Endodermal cell (in vitro differentiated cells): Measurements from ENCODE around the gene A3GALT2. TPM values are rescaled to one million over a fixed set of nuclear protein-coding genes. Genes with fewer than 3 reads are reported as not detected.

ENCODE experiments used
- DNase-seq: peaks from one replicate; pipeline ENCODE4 v3.0.0-alpha.2; 2017
- H3K27ac ChIP-seq: 2 replicates; pipeline ENCODE4 v1.5.1; 2013; ENCODE audit warnings: mild to moderate bottlenecking, low read depth, low read length, moderate library complexity
- H3K27me3 ChIP-seq: 2 replicates; pipeline ENCODE4 v1.6.1; 2013; ENCODE audit warnings: mild to moderate bottlenecking, low read length, moderate library complexity; ENCODE audit not compliant: insufficient read depth, control insufficient read depth, poor library complexity, severe bottlenecking
- H3K36me3 ChIP-seq: 2 replicates; pipeline ENCODE4 v1.7.0; 2013; ENCODE audit warnings: mild to moderate bottlenecking, low read length, moderate library complexity; ENCODE audit not compliant: control insufficient read depth, insufficient read depth
- H3K4me1 ChIP-seq: one replicate; pipeline ENCODE4 v1.7.0; 2013; ENCODE audit warnings: low read length; ENCODE audit not compliant: control insufficient read depth, insufficient read depth
- H3K4me3 ChIP-seq: 2 replicates; pipeline ENCODE4 v1.5.1; 2013; ENCODE audit warnings: mild to moderate bottlenecking, low read length, moderate library complexity
- H3K9ac ChIP-seq: 2 replicates; pipeline ENCODE4 v1.6.1; 2013; ENCODE audit warnings: mild to moderate bottlenecking, low read length, moderate library complexity; ENCODE audit not compliant: poor library complexity, severe bottlenecking; ENCODE audit errors: extremely low read depth
- H3K9me3 ChIP-seq: 2 replicates; pipeline ENCODE4 v1.6.1; 2013; ENCODE audit warnings: mild to moderate bottlenecking, low read length, moderate library complexity; ENCODE audit not compliant: control insufficient read depth
- H3K27ac Mint-ChIP-seq: 2 replicates; pipeline ENCODE4 v1.8.0; 2020; ENCODE audit warnings: mixed read lengths
- H3K27me3 Mint-ChIP-seq: 2 replicates; pipeline ENCODE4 v1.8.0; 2021; ENCODE audit warnings: mild to moderate bottlenecking, mixed read lengths; ENCODE audit not compliant: insufficient read depth
- H3K36me3 Mint-ChIP-seq: 2 replicates; pipeline ENCODE4 v1.8.0; 2020; ENCODE audit warnings: low read depth, mixed read lengths
- H3K4me1 Mint-ChIP-seq: 2 replicates; pipeline ENCODE4 v1.8.0; 2020; ENCODE audit warnings: mixed read lengths
- H3K4me3 Mint-ChIP-seq: 2 replicates; pipeline ENCODE4 v1.8.0; 2020; ENCODE audit warnings: mild to moderate bottlenecking, moderate library complexity, mixed read lengths
- H3K9me3 Mint-ChIP-seq: 2 replicates; pipeline ENCODE4 v1.8.0; 2020; ENCODE audit warnings: mild to moderate bottlenecking, mixed read lengths
- WGBS, 2 experiments: methylation state at CpG; one replicate each; pipeline versions ENCODE4 v1.1.5 to v1.1.7; 2013; ENCODE audit warnings: missing lambda C conversion rate in 2 of 2, mixed read lengths in 1 of 2; ENCODE audit not compliant: insufficient coverage in 1 of 2, insufficient read length in 1 of 2; 5-methylcytosine and 5-hydroxymethylcytosine counted together
- total RNA-seq, 2 donors: library from RNA; stranded (reverse); fragmentation: NEBNext Ultra II Directional in 1 of 2; extraction: Animal tissue kit (Norgen Biotek cat#: 25700) in 1 of 2; gene quantifications; 2 replicates in 1 of 2; 3 replicates in 1 of 2; pipeline ENCODE4 v1.2.1, GENCODE V29; 2021
- TF ChIP-seq, protein P1 (sequence below): fragments of 200-600 bp; sonication (generic); conservative IDR thresholded peaks from 2 replicates; pipeline ENCODE4 v1.5.0; 2021; ENCODE audit warnings: antibody characterized with exemption, mild to moderate bottlenecking

Gene A3GALT2
- total RNA-seq, 2 donors from 2014 or later = not detected

DNA sequence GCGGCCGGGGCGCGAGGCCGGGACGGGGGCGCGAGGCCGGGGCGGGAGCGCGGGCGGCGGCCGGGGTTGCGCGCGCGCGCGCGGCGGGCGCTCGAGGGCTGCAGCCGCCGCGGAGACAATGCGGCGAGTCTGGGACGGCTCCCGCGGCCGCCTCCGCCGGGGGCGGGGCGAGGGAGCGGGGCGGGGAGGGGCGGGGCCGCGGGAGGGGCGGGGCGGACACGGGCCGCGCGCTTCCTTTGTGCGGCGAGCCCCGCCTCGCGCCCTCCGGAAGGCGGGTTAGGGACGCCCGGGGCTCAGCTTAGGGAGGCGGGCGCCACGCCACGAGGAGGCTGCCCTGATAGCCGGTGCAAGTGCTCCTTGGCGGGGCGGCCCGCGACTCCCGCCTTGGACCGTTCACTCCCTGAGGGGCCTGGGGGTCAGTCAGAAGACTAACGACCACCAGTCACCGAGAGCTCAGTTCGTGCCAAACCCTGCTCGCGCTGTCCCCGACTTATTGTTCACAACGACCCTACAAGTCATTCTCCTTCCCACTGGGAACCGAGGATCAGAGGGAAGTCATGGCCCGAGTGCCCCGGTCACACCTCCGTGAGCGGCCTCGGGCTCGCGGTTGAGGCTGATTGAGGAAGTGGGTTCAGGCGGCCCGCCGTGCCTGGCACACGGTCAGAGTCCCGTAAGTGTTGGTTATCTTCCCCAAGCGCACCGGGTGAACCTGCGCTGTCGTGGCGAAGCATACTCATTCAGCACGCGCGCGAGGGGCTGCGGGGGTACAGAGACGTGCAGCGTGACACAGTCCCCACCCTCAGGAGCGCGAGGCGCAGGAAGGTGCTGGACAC is 29.1 kb upstream of the A3GALT2 start:
- peak overlapping the region; percentile 88 for H3K4me3 ChIP-seq
- Mint-ChIP-seq H3K4me3 (peak overlapping the region; percentile 77), H3K27me3 (peaks cover 83% of the 10 kb centered on the region), H3K4me1 (peaks cover 33% of the 10 kb centered on the region), H3K27ac (peak overlapping the region; percentile 89), H3K36me3 (peaks cover 3% of the 10 kb centered on the region), H3K9me3 (no peaks in the 10 kb centered on the region)
- H3K27me3 ChIP-seq = peaks cover 26% of the 10 kb centered on the region
- peaks cover 14% of the 10 kb centered on the region for H3K36me3 ChIP-seq
- peak overlapping the region; percentile 97 for H3K27ac ChIP-seq
- peaks cover 20% of the 10 kb centered on the region for H3K4me1 ChIP-seq
- TF ChIP-seq, protein P1, sequence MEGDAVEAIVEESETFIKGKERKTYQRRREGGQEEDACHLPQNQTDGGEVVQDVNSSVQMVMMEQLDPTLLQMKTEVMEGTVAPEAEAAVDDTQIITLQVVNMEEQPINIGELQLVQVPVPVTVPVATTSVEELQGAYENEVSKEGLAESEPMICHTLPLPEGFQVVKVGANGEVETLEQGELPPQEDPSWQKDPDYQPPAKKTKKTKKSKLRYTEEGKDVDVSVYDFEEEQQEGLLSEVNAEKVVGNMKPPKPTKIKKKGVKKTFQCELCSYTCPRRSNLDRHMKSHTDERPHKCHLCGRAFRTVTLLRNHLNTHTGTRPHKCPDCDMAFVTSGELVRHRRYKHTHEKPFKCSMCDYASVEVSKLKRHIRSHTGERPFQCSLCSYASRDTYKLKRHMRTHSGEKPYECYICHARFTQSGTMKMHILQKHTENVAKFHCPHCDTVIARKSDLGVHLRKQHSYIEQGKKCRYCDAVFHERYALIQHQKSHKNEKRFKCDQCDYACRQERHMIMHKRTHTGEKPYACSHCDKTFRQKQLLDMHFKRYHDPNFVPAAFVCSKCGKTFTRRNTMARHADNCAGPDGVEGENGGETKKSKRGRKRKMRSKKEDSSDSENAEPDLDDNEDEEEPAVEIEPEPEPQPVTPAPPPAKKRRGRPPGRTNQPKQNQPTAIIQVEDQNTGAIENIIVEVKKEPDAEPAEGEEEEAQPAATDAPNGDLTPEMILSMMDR = no peak
- 1 to 2% methylated on average over 30 to 104 of the region's 104 CpGs for WGBS, 2 experiments
- peak overlapping the region; percentile 70 for H3K9ac ChIP-seq
- DNase-seq = peak; percentile 91
- H3K9me3 ChIP-seq = no peaks in the 10 kb centered on the region

DNA sequence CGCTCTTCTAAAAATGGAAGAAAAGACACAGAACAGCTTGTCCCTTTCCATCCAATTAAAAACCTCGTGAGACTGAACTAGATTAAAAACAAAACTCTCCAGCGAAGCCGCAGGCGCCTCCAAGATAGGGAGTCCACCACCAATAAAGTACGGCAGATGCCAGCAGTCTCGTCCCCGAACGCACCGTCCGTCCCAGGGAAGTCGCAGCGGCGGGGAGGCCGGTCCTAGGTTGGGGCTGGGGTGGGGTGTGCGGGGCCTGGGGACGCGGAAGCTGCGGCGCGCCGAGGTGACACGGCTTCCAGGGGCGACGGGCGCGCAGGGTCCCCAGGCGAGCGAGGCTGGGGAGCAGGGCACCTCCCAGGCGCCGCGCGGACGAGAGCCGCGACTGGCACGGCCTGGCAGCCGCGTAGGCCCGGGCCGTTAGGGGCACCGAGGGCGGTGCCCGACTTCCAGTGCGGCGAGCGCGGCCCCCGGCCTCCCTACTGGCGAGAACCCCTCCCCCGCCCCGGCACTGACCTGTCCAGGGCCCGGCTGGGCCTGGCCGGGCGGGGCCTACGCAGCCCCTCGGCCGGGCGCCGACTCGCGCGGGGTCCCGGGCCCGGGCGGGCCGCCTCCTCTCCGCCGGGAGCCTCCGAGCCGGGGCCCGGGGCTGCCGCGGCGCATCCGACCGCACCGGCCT is 28.3 kb upstream of the A3GALT2 start:
- H3K9ac ChIP-seq = peak overlapping the region; percentile 66
- H3K4me3 ChIP-seq = peak overlapping the region; percentile 95
- Mint-ChIP-seq H3K4me1 (peaks cover 33% of the 10 kb centered on the region), H3K27me3 (peaks cover 77% of the 10 kb centered on the region), H3K4me3 (peak overlapping the region; percentile 77), H3K9me3 (no peaks in the 10 kb centered on the region), H3K36me3 (peaks cover 5% of the 10 kb centered on the region), H3K27ac (no peak overlapping the region)
- H3K4me1 ChIP-seq = peaks cover 20% of the 10 kb centered on the region
- peaks cover 19% of the 10 kb centered on the region for H3K36me3 ChIP-seq
- H3K9me3 ChIP-seq = no peaks in the 10 kb centered on the region
- peak; percentile 81 for DNase-seq
- H3K27me3 ChIP-seq = peaks cover 26% of the 10 kb centered on the region
- 0% methylated on average over 25 to 77 of the region's 78 CpGs for WGBS, 2 experiments
- peak overlapping the region; percentile 66 for H3K27ac ChIP-seq
- TF ChIP-seq, protein P1 = no peak

DNA sequence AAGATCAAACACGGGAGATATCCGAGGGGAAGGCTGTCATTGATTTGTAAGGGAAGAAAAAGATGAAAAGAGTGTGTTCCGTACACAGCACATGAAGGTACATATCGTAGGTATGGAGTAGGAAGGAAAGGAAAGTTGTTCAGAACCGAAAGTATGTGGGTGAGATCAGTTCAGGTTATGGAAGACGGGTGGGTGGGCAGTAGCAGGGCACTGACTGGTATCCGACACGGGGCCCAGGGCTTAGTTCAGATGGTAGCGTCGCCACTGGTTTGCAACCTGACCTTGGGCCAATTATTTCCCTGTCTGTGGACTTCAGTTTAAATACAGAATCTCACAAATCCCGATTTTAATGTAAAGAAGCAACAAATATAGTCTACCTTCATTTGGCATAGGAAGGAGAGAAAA is 27.8 kb upstream of the A3GALT2 start:
- DNase-seq = no peak
- peaks cover 26% of the 10 kb centered on the region for H3K27me3 ChIP-seq
- H3K27ac ChIP-seq = no peak overlapping the region
- TF ChIP-seq, protein P1 = no peak
- peaks cover 10% of the 10 kb centered on the region for H3K36me3 Mint-ChIP-seq
- peaks cover 77% of the 10 kb centered on the region for H3K27me3 Mint-ChIP-seq
- H3K9me3 Mint-ChIP-seq = no peaks in the 10 kb centered on the region
- peaks cover 20% of the 10 kb centered on the region for H3K4me1 ChIP-seq
- no peaks in the 10 kb centered on the region for H3K9me3 ChIP-seq
- H3K4me3 Mint-ChIP-seq = peak overlapping the region; percentile 77
- H3K9ac ChIP-seq = peak overlapping the region; percentile 66
- H3K27ac Mint-ChIP-seq = no peak overlapping the region
- WGBS, 2 experiments = 2 to 12% methylated on average over 7 to 11 of the region's 11 CpGs
- peaks cover 21% of the 10 kb centered on the region for H3K36me3 ChIP-seq
- peak overlapping the region; percentile 95 for H3K4me3 ChIP-seq
- H3K4me1 Mint-ChIP-seq = peaks cover 36% of the 10 kb centered on the region
